Measurements from ENCODE around the gene KHDRBS2. TPM values are rescaled to one million over a fixed set of nuclear protein-coding genes. Genes with fewer than 3 reads are reported as not detected.

KHDRBS2 gene
- total and polyA plus RNA-seq, 2 experiments from 2014 or later, result 5.4 to 11.7 TPM

GRCh38 chr6:61640463-61640862 is 645.6 kb downstream of the KHDRBS2 start (continued):
- TF ChIP-seq, protein P1, sequence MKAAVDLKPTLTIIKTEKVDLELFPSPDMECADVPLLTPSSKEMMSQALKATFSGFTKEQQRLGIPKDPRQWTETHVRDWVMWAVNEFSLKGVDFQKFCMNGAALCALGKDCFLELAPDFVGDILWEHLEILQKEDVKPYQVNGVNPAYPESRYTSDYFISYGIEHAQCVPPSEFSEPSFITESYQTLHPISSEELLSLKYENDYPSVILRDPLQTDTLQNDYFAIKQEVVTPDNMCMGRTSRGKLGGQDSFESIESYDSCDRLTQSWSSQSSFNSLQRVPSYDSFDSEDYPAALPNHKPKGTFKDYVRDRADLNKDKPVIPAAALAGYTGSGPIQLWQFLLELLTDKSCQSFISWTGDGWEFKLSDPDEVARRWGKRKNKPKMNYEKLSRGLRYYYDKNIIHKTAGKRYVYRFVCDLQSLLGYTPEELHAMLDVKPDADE (IDR thresholded peaks at IDR 0.05), result no peak
- TF ChIP-seq, protein P2, sequence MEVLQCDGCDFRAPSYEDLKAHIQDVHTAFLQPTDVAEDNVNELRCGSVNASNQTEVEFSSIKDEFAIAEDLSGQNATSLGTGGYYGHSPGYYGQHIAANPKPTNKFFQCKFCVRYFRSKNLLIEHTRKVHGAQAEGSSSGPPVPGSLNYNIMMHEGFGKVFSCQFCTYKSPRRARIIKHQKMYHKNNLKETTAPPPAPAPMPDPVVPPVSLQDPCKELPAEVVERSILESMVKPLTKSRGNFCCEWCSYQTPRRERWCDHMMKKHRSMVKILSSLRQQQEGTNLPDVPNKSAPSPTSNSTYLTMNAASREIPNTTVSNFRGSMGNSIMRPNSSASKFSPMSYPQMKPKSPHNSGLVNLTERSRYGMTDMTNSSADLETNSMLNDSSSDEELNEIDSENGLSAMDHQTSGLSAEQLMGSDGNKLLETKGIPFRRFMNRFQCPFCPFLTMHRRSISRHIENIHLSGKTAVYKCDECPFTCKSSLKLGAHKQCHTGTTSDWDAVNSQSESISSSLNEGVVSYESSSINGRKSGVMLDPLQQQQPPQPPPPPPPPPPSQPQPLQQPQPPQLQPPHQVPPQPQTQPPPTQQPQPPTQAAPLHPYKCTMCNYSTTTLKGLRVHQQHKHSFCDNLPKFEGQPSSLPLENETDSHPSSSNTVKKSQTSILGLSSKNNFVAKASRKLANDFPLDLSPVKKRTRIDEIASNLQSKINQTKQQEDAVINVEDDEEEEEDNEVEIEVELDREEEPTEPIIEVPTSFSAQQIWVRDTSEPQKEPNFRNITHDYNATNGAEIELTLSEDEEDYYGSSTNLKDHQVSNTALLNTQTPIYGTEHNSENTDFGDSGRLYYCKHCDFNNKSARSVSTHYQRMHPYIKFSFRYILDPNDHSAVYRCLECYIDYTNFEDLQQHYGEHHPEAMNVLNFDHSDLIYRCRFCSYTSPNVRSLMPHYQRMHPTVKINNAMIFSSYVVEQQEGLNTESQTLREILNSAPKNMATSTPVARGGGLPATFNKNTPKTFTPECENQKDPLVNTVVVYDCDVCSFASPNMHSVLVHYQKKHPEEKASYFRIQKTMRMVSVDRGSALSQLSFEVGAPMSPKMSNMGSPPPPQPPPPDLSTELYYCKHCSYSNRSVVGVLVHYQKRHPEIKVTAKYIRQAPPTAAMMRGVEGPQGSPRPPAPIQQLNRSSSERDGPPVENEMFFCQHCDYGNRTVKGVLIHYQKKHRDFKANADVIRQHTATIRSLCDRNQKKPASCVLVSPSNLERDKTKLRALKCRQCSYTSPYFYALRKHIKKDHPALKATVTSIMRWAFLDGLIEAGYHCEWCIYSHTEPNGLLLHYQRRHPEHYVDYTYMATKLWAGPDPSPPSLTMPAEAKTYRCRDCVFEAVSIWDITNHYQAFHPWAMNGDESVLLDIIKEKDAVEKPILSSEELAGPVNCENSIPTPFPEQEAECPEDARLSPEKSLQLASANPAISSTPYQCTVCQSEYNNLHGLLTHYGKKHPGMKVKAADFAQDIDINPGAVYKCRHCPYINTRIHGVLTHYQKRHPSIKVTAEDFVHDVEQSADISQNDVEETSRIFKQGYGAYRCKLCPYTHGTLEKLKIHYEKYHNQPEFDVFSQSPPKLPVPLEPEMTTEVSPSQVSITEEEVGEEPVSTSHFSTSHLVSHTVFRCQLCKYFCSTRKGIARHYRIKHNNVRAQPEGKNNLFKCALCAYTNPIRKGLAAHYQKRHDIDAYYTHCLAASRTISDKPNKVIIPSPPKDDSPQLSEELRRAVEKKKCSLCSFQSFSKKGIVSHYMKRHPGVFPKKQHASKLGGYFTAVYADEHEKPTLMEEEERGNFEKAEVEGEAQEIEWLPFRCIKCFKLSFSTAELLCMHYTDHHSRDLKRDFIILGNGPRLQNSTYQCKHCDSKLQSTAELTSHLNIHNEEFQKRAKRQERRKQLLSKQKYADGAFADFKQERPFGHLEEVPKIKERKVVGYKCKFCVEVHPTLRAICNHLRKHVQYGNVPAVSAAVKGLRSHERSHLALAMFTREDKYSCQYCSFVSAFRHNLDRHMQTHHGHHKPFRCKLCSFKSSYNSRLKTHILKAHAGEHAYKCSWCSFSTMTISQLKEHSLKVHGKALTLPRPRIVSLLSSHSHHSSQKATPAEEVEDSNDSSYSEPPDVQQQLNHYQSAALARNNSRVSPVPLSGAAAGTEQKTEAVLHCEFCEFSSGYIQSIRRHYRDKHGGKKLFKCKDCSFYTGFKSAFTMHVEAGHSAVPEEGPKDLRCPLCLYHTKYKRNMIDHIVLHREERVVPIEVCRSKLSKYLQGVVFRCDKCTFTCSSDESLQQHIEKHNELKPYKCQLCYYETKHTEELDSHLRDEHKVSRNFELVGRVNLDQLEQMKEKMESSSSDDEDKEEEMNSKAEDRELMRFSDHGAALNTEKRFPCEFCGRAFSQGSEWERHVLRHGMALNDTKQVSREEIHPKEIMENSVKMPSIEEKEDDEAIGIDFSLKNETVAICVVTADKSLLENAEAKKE (CRISPR knock-in tag; IDR thresholded peaks at IDR 0.05), result no peak

Data from GM23338 (cell line).